GM23338 (cell line): ENCODE results near the gene CALML3.

Source experiments
- CREB1 ChIP-seq: fragments of 250-450 bp; sonication (Bioruptor Pico); IDR thresholded peaks from 2 replicates; pipeline ENCODE4 v1.5.0; 2020; ENCODE audit warnings: low read depth, mild to moderate bottlenecking, moderate library complexity
- CTCF ChIP-seq, 2 experiments: fragments of 200-600 bp in 1 of 2; sonication (generic) in 1 of 2; conservative IDR thresholded peaks; 2 replicates each; pipeline versions ENCODE4 v1.5.1 to v1.6.1; 2016 to 2017; ENCODE audit warnings: antibody characterized with exemption in 2 of 2, low read depth in 2 of 2, mild to moderate bottlenecking in 2 of 2, moderate library complexity in 1 of 2
- EZH2 ChIP-seq: fragments of 200-600 bp; sonication (generic); IDR thresholded peaks from one replicate; pipeline ENCODE4 v1.8.0; 2017; ENCODE audit warnings: antibody characterized with exemption, mild to moderate bottlenecking, low read depth; ENCODE audit not compliant: unreplicated experiment
- EZH2phosphoT487 ChIP-seq: fragments of 200-600 bp; sonication (generic); IDR thresholded peaks from one replicate; pipeline ENCODE4 v1.8.1; 2018; ENCODE audit warnings: antibody characterized with exemption; ENCODE audit not compliant: unreplicated experiment
- REST ChIP-seq: IDR thresholded peaks from one replicate; pipeline ENCODE4 v1.6.1; 2018; ENCODE audit warnings: antibody characterized with exemption; ENCODE audit not compliant: unreplicated experiment
- ZNF462 ChIP-seq: fragments of 250-450 bp; sonication (Bioruptor Pico); IDR thresholded peaks from 2 replicates; pipeline ENCODE4 v1.5.0; 2020; ENCODE audit warnings: mild to moderate bottlenecking, moderate library complexity

GRCh38 chr10:5514226-5514850 lies 10.4 kb upstream of the CALML3 start:
- TF ChIP-seq CTCF (conservative IDR thresholded peaks at IDR 0.05; ENCODE audit: low read depth in 2 of 2) (no peak), REST (no peak), EZH2 (no peak), EZH2phosphoT487 (no peak), ZNF462 (CRISPR knock-in tag) (no peak), CREB1 (CRISPR knock-in tag) (no peak)
